GM21786 (cell line): ENCODE data around the gene GJB4.

Source experiments
- ATAC-seq: cut with Tn5 transposase; IDR thresholded peaks from one replicate; pipeline ENCODE4 v1.9.1; 2021; ENCODE audit not compliant: unreplicated experiment

The GJB4 gene

GRCh38 chr1:34777519-34778321 is 18.2 kb downstream of the GJB4 start:
- ATAC-seq: no peak

- no peak for ATAC-seq
These were observed 18.8 kb downstream of the GJB4 start for GRCh38 chr1:34778381-34778780.

GRCh38 chr1:34779005-34779404 is 19.5 kb downstream of the GJB4 start:
- no peak for ATAC-seq

- ATAC-seq: no peak
These were observed 20.0 kb downstream of the GJB4 start for GRCh38 chr1:34779526-34779925.

GRCh38 chr1:34779962-34780361 is 20.4 kb downstream of the GJB4 start:
- no peak for ATAC-seq

GRCh38 chr1:34780528-34780927 is 21.0 kb downstream of the GJB4 start:
- no peak for ATAC-seq

GRCh38 chr1:34781071-34781843 is 21.7 kb downstream of the GJB4 start, which contains the start of gene GJB3:
GJB3 (plus strand) TSS chr1:34781214; CDS start chr1:34784763, 3,549 bp downstream.
- ATAC-seq: no peak

GRCh38 chr1:34781844-34782391 is 22.4 kb downstream of the GJB4 start:
- no peak for ATAC-seq

- ATAC-seq: no peak
These were observed 25.2 kb downstream of the GJB4 start for GRCh38 chr1:34784751-34785221.

- no peak for ATAC-seq
These were observed 25.8 kb downstream of the GJB4 start for GRCh38 chr1:34785231-34785874.

- no peak for ATAC-seq
These were observed 26.4 kb downstream of the GJB4 start for GRCh38 chr1:34785875-34786470.

GRCh38 chr1:34786521-34787325 is 27.2 kb downstream of the GJB4 start:
- no peak for ATAC-seq

GRCh38 chr1:34787461-34788420 is 28.2 kb downstream of the GJB4 start:
- ATAC-seq: no peak

- no peak for ATAC-seq
These were observed 31.4 kb downstream of the GJB4 start for GRCh38 chr1:34790985-34791384.

- no peak for ATAC-seq
These were observed 32.9 kb downstream of the GJB4 start for GRCh38 chr1:34792424-34792823.

- no peak for ATAC-seq
These were observed 33.6 kb downstream of the GJB4 start, which contains the start of gene GJA4 for GRCh38 chr1:34792868-34793727. GJA4 (plus strand) TSS chr1:34792999; CDS start chr1:34794214, 1,215 bp downstream.

- ATAC-seq: no peak
These were observed 34.7 kb downstream of the GJB4 start for GRCh38 chr1:34794001-34794789.
